Upper lobe of left lung (tissue), 4 donors: ENCODE measurements around the gene SEMA6A.

Experiments
- POLR2A ChIP-seq, 4 donors: fragments of 450-650 bp; IDR thresholded peaks; one replicate each; pipeline ENCODE4 v1.5.1; 2016 to 2017; ENCODE audit warnings: antibody characterized with exemption in 4 of 4, mild to moderate bottlenecking in 2 of 4
- POLR2AphosphoS5 ChIP-seq, 2 donors: sonication (generic); formaldehyde crosslinking; IDR thresholded peaks; one replicate each; pipeline ENCODE4 v1.5.1; 2017; ENCODE audit warnings: antibody characterized with exemption in 2 of 2
- TF ChIP-seq, protein P1 (sequence below), 6 experiments: fragments of 450-650 bp in 4 of 6; fragments of 200-600 bp in 2 of 6; sonication (generic) in 2 of 6; IDR thresholded peaks; one replicate each; pipeline ENCODE4 v1.5.1; 2016 to 2019; ENCODE audit warnings: antibody characterized with exemption in 6 of 6

DNA sequence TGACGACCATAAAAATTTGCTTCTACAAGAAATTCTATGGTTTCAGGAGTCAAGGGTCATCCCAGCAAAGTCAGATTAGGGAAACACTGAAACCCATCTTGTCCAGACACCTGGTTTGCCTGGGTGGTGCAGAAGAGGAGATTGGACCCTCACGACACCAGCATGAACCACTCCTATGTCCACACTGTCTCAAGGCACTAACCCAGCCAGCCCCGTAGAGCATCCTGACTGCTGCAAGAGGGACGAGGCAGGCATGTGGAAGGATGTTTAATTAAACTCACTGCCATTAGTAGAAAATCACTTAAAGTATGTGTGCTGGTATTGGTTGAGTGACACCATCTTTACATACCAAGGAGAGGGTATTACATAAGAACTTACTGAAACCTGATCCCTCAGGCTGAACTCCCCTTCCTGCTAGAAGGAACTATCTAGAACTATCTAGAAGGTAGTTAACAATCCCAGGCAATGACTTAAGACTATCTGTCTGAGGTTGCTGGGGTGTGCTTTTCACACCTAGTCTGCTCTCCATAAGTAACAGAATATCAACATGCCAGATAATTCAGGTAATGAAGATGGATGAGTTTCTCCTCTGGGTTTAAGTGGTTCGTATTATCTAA is 93.6 kb downstream of the SEMA6A start:
- TF ChIP-seq, protein P1, sequence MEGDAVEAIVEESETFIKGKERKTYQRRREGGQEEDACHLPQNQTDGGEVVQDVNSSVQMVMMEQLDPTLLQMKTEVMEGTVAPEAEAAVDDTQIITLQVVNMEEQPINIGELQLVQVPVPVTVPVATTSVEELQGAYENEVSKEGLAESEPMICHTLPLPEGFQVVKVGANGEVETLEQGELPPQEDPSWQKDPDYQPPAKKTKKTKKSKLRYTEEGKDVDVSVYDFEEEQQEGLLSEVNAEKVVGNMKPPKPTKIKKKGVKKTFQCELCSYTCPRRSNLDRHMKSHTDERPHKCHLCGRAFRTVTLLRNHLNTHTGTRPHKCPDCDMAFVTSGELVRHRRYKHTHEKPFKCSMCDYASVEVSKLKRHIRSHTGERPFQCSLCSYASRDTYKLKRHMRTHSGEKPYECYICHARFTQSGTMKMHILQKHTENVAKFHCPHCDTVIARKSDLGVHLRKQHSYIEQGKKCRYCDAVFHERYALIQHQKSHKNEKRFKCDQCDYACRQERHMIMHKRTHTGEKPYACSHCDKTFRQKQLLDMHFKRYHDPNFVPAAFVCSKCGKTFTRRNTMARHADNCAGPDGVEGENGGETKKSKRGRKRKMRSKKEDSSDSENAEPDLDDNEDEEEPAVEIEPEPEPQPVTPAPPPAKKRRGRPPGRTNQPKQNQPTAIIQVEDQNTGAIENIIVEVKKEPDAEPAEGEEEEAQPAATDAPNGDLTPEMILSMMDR (IDR thresholded peaks at IDR 0.05), result no peak
- TF ChIP-seq POLR2AphosphoS5 (IDR thresholded peaks at IDR 0.05) (no peak), POLR2A (IDR thresholded peaks at IDR 0.05) (no peak)
